Activated B cell treated with CpG ODN at 0.5 μM for 24 hours (primary cell): ENCODE data around the gene FSCN2. TPM values are rescaled to one million over a fixed set of nuclear protein-coding genes. Genes with fewer than 3 reads are reported as not detected.
"Not testable (repeated sequence)": the region's sequence is repeated elsewhere in the genome, so short reads cannot be mapped to it uniquely, and the experiment has no call there.

Experiments
- ATAC-seq: fragments of 200-7000 bp; cut with Tn5 transposase; one replicate; pipeline ENCODE4 v1.10.0; 2021; ENCODE audit warnings: low read depth, mild to moderate bottlenecking, moderate library complexity
- CTCF ChIA-PET: fragments of 350-600 bp; sonication (Branson Sonifier 250); formaldehyde crosslinking; loops from one replicate; lab custom pipeline; 2021; ENCODE audit warnings: antibody characterized with exemption; lab: Charles Lee
- POLR2A ChIA-PET: fragments of 350-600 bp; sonication (Branson Sonifier 250); formaldehyde crosslinking; loops from one replicate; lab custom pipeline; 2021; ENCODE audit warnings: antibody characterized with exemption; lab: Charles Lee
- DNase-seq: peaks from one replicate; pipeline ENCODE4 v3.0.0; 2022
- H3K27ac Mint-ChIP-seq: one replicate; pipeline ENCODE4 v1.8.0; 2020; ENCODE audit warnings: mixed read lengths
- H3K27me3 Mint-ChIP-seq: one replicate; pipeline ENCODE4 v1.8.0; 2021; ENCODE audit warnings: mixed read lengths
- H3K36me3 Mint-ChIP-seq: one replicate; pipeline ENCODE4 v1.8.0; 2021; ENCODE audit warnings: low read depth, mixed read lengths
- H3K4me1 Mint-ChIP-seq: one replicate; pipeline ENCODE4 v1.8.0; 2021; ENCODE audit warnings: mixed read lengths
- H3K4me3 Mint-ChIP-seq: one replicate; pipeline ENCODE4 v1.8.0; 2020; ENCODE audit warnings: mild to moderate bottlenecking, mixed read lengths
- H3K9me3 Mint-ChIP-seq: one replicate; pipeline ENCODE4 v1.8.0; 2020; ENCODE audit warnings: mixed read lengths
- CTCF ChIP-seq: fragments of 200-600 bp; IDR thresholded peaks from one replicate; pipeline ENCODE4 v1.8.0; 2022; ENCODE audit warnings: antibody characterized with exemption, mild to moderate bottlenecking
- intact Hi-C: fragments of 100-400 bp; cut with micrococcal nuclease; formaldehyde crosslinking; loops from one replicate; pipeline ENCODE4 v1.15.1; 2024
- total RNA-seq: library from RNA; stranded (reverse); gene quantifications from 2 replicates; pipeline ENCODE4 v1.2.3, GENCODE V29; 2022

FSCN2 gene
- total RNA-seq, 1 donor from 2014 or later, result 5.5 TPM

GRCh38 chr17:81526662-81527571 is 1.3 kb upstream of the FSCN2 start:
- H3K27me3 Mint-ChIP-seq, result no peaks in the 10 kb centered on the region
- no peak for TF ChIP-seq CTCF
- H3K4me1 Mint-ChIP-seq, result peaks cover 2% of the 10 kb centered on the region
- H3K27ac Mint-ChIP-seq, result no peak overlapping the region
- DNase-seq (no peak), ATAC-seq (no peak)
- H3K4me3 Mint-ChIP-seq, result no peak overlapping the region
- H3K9me3 Mint-ChIP-seq, result no peaks in the 10 kb centered on the region
- no peaks in the 10 kb centered on the region for H3K36me3 Mint-ChIP-seq
- intact Hi-C loops, result no loop called here
- ChIA-PET POLR2A (interaction anchor here (0.8 kb wide), 1 partner anchor 15 kb away, joined by 4 read pairs; the partner anchor contains the start of gene ACTG1), CTCF (no interaction called here)

GRCh38 chr17:81528384-81528650 is 140 bp downstream of the FSCN2 start:
- TF ChIP-seq CTCF, result no peak
- ChIA-PET CTCF (no interaction called here), POLR2A (interaction anchor here (1.5 kb wide), 1 partner anchor 10 kb away, joined by 4 read pairs; no protein-coding TSS in a partner anchor)
- Mint-ChIP-seq H3K4me3 (no peak overlapping the region), H3K9me3 (no peaks in the 10 kb centered on the region), H3K4me1 (peaks cover 3% of the 10 kb centered on the region), H3K36me3 (no peaks in the 10 kb centered on the region), H3K27ac (no peak overlapping the region), H3K27me3 (no peaks in the 10 kb centered on the region)
- DNase-seq (no peak), ATAC-seq (no peak)
- intact Hi-C loops, result no loop called here

- CTCF ChIA-PET, result no interaction called here
Observed at GRCh38 chr17:81528651-81529436, 667 bp downstream of the FSCN2 start.

GRCh38 chr17:81529437-81529803 is 1.2 kb downstream of the FSCN2 start:
- TF ChIP-seq CTCF, result no peak
- Mint-ChIP-seq H3K36me3 (no peaks in the 10 kb centered on the region), H3K27ac (no peak overlapping the region), H3K27me3 (no peaks in the 10 kb centered on the region), H3K4me3 (no peak overlapping the region), H3K4me1 (peaks cover 11% of the 10 kb centered on the region), H3K9me3 (no peaks in the 10 kb centered on the region)
- DNase-seq (no peak), ATAC-seq (no peak)
- POLR2A ChIA-PET, result interaction anchor here (1.1 to 1.5 kb wide), 2 partner anchors 11 to 17 kb away, joined by 3 to 4 read pairs; no protein-coding TSS in a partner anchor
- intact Hi-C loops, result no loop called here
- CTCF ChIA-PET, result no interaction called here

More at GRCh38 chr17:81528651-81529436, 667 bp downstream of the FSCN2 start:
- peaks cover 6% of the 10 kb centered on the region for H3K4me1 Mint-ChIP-seq
- no peaks in the 10 kb centered on the region for H3K9me3 Mint-ChIP-seq
- POLR2A ChIA-PET, result interaction anchor here (1.1 to 1.5 kb wide), 2 partner anchors 11 to 17 kb away, joined by 3 to 4 read pairs; no protein-coding TSS in a partner anchor
- no peak overlapping the region for H3K4me3 Mint-ChIP-seq
- no peaks in the 10 kb centered on the region for H3K36me3 Mint-ChIP-seq
- no peaks in the 10 kb centered on the region for H3K27me3 Mint-ChIP-seq
- DNase-seq (no peak), ATAC-seq (no peak)
- no peak for TF ChIP-seq CTCF
- intact Hi-C loops, result no loop called here
- no peak overlapping the region for H3K27ac Mint-ChIP-seq

GRCh38 chr17:81531013-81531412 is 2.8 kb downstream of the FSCN2 start:
- H3K4me3 Mint-ChIP-seq, result not testable (repeated sequence)

GRCh38 chr17:81531998-81532404 is 3.8 kb downstream of the FSCN2 start:
- POLR2A ChIA-PET, DNase-seq, H3K27me3 Mint-ChIP-seq, CTCF ChIA-PET, ATAC-seq, H3K27ac Mint-ChIP-seq, H3K36me3 Mint-ChIP-seq, H3K4me3 Mint-ChIP-seq, intact Hi-C loops, H3K9me3 Mint-ChIP-seq: not testable (repeated sequence)
- peaks cover 13% of the 10 kb centered on the region for H3K4me1 Mint-ChIP-seq

More at GRCh38 chr17:81531013-81531412, 2.8 kb downstream of the FSCN2 start:
- ATAC-seq, DNase-seq, H3K27ac Mint-ChIP-seq, CTCF ChIA-PET, intact Hi-C loops, H3K27me3 Mint-ChIP-seq, H3K36me3 Mint-ChIP-seq, H3K9me3 Mint-ChIP-seq: not testable (repeated sequence)
- POLR2A ChIA-PET, result interaction anchor here (1.2 kb wide), 1 partner anchor 12 kb away, joined by 3 read pairs; no protein-coding TSS in a partner anchor
- H3K4me1 Mint-ChIP-seq, result peaks cover 13% of the 10 kb centered on the region
